ENCODE measurements around the gene TP73.

The TP73 gene

GRCh38 chr1:3774946-3775489, 122.7 kb downstream of the TP73 start:
- Histone ChIP-seq H3K36me3 (ENCODE audit: control insufficient read depth, insufficient read depth, low read length) (no peaks in the 10 kb centered on the region), H3K27me3 (ENCODE audit: control insufficient read depth, insufficient read depth, low read length, poor library complexity, severe bottlenecking) (peaks cover 13% of the 10 kb centered on the region), H3K9me3 (ENCODE audit: control insufficient read depth, low read length) (no peaks in the 10 kb centered on the region), H3K4me1 (ENCODE audit: control insufficient read depth, insufficient read depth, low read length) (peaks cover 36% of the 10 kb centered on the region), H3K4me3 (ENCODE audit: insufficient read depth, low read depth, low read length) (no peak overlapping the region), H3K27ac (ENCODE audit: insufficient read depth, low read depth, low read length, poor library complexity, severe bottlenecking) (no peak overlapping the region)
- WGBS, 2 experiments, result 72 to 73% methylated on average over 17 of the region's 17 CpGs

GRCh38 chr1:3775490-3776230, 123.3 kb downstream of the TP73 start:
- no peak overlapping the region for H3K4me3 ChIP-seq (ENCODE audit: insufficient read depth, low read depth, low read length)
- no peak overlapping the region for H3K27ac ChIP-seq (ENCODE audit: insufficient read depth, low read depth, low read length, poor library complexity, severe bottlenecking)
- H3K36me3 ChIP-seq (ENCODE audit: control insufficient read depth, insufficient read depth, low read length), result peaks cover 3% of the 10 kb centered on the region
- H3K4me1 ChIP-seq (ENCODE audit: control insufficient read depth, insufficient read depth, low read length), result peaks cover 36% of the 10 kb centered on the region
- 56 to 59% methylated on average over 27 of the region's 27 CpGs for WGBS, 2 experiments
- no peaks in the 10 kb centered on the region for H3K9me3 ChIP-seq (ENCODE audit: control insufficient read depth, low read length)
- H3K27me3 ChIP-seq (ENCODE audit: control insufficient read depth, insufficient read depth, low read length, poor library complexity, severe bottlenecking), result peaks cover 13% of the 10 kb centered on the region

- H3K27me3 ChIP-seq (ENCODE audit: control insufficient read depth, insufficient read depth, low read length, poor library complexity, severe bottlenecking), result peaks cover 9% of the 10 kb centered on the region
- H3K36me3 ChIP-seq (ENCODE audit: control insufficient read depth, insufficient read depth, low read length), result peaks cover 10% of the 10 kb centered on the region
- H3K4me1 ChIP-seq (ENCODE audit: control insufficient read depth, insufficient read depth, low read length), result peaks cover 34% of the 10 kb centered on the region
- H3K9me3 ChIP-seq (ENCODE audit: control insufficient read depth, low read length), result no peaks in the 10 kb centered on the region
- 90% methylated on average over 21 of the region's 21 CpGs for WGBS, 2 experiments
- no peak overlapping the region for H3K27ac ChIP-seq (ENCODE audit: insufficient read depth, low read depth, low read length, poor library complexity, severe bottlenecking)
- H3K4me3 ChIP-seq (ENCODE audit: insufficient read depth, low read depth, low read length), result no peak overlapping the region
Measured at GRCh38 chr1:3776231-3776961, 124.1 kb downstream of the TP73 start.

GRCh38 chr1:3777078-3777547, 124.8 kb downstream of the TP73 start:
- H3K36me3 ChIP-seq (ENCODE audit: control insufficient read depth, insufficient read depth, low read length), result peaks cover 15% of the 10 kb centered on the region
- no peak overlapping the region for H3K4me3 ChIP-seq (ENCODE audit: insufficient read depth, low read depth, low read length)
- H3K27ac ChIP-seq (ENCODE audit: insufficient read depth, low read depth, low read length, poor library complexity, severe bottlenecking), result no peak overlapping the region
- H3K27me3 ChIP-seq (ENCODE audit: control insufficient read depth, insufficient read depth, low read length, poor library complexity, severe bottlenecking), result peaks cover 6% of the 10 kb centered on the region
- H3K4me1 ChIP-seq (ENCODE audit: control insufficient read depth, insufficient read depth, low read length), result peaks cover 28% of the 10 kb centered on the region
- 88 to 90% methylated on average over 10 of the region's 10 CpGs for WGBS, 2 experiments
- H3K9me3 ChIP-seq (ENCODE audit: control insufficient read depth, low read length), result no peaks in the 10 kb centered on the region

GRCh38 chr1:3777647-3778589, 125.6 kb downstream of the TP73 start:
- peaks cover 5% of the 10 kb centered on the region for H3K27me3 ChIP-seq (ENCODE audit: control insufficient read depth, insufficient read depth, low read length, poor library complexity, severe bottlenecking)
- no peak overlapping the region for H3K27ac ChIP-seq (ENCODE audit: insufficient read depth, low read depth, low read length, poor library complexity, severe bottlenecking)
- H3K4me1 ChIP-seq (ENCODE audit: control insufficient read depth, insufficient read depth, low read length), result peaks cover 27% of the 10 kb centered on the region
- no peaks in the 10 kb centered on the region for H3K9me3 ChIP-seq (ENCODE audit: control insufficient read depth, low read length)
- H3K4me3 ChIP-seq (ENCODE audit: insufficient read depth, low read depth, low read length), result no peak overlapping the region
- WGBS, 2 experiments, result 94 to 95% methylated on average over 20 of the region's 20 CpGs
- H3K36me3 ChIP-seq (ENCODE audit: control insufficient read depth, insufficient read depth, low read length), result peaks cover 22% of the 10 kb centered on the region

- H3K27me3 ChIP-seq (ENCODE audit: control insufficient read depth, insufficient read depth, low read length, poor library complexity, severe bottlenecking), result no peaks in the 10 kb centered on the region
- peaks cover 29% of the 10 kb centered on the region for H3K36me3 ChIP-seq (ENCODE audit: control insufficient read depth, insufficient read depth, low read length)
- no peak overlapping the region for H3K27ac ChIP-seq (ENCODE audit: insufficient read depth, low read depth, low read length, poor library complexity, severe bottlenecking)
- H3K4me1 ChIP-seq (ENCODE audit: control insufficient read depth, insufficient read depth, low read length), result peaks cover 19% of the 10 kb centered on the region
- H3K4me3 ChIP-seq (ENCODE audit: insufficient read depth, low read depth, low read length), result no peak overlapping the region
- H3K9me3 ChIP-seq (ENCODE audit: control insufficient read depth, low read length), result no peaks in the 10 kb centered on the region
- WGBS, 2 experiments, result 91 to 93% methylated on average over 14 of the region's 14 CpGs
Measured at GRCh38 chr1:3778590-3779264, 126.4 kb downstream of the TP73 start.

- 94 to 95% methylated on average over 23 of the region's 23 CpGs for WGBS, 2 experiments
- no peaks in the 10 kb centered on the region for H3K27me3 ChIP-seq (ENCODE audit: control insufficient read depth, insufficient read depth, low read length, poor library complexity, severe bottlenecking)
- peaks cover 13% of the 10 kb centered on the region for H3K4me1 ChIP-seq (ENCODE audit: control insufficient read depth, insufficient read depth, low read length)
- H3K9me3 ChIP-seq (ENCODE audit: control insufficient read depth, low read length), result no peaks in the 10 kb centered on the region
- no peak overlapping the region for H3K27ac ChIP-seq (ENCODE audit: insufficient read depth, low read depth, low read length, poor library complexity, severe bottlenecking)
- H3K4me3 ChIP-seq (ENCODE audit: insufficient read depth, low read depth, low read length), result no peak overlapping the region
- peaks cover 34% of the 10 kb centered on the region for H3K36me3 ChIP-seq (ENCODE audit: control insufficient read depth, insufficient read depth, low read length)
Measured at GRCh38 chr1:3779265-3779911, 127.1 kb downstream of the TP73 start.

- peaks cover 34% of the 10 kb centered on the region for H3K36me3 ChIP-seq (ENCODE audit: control insufficient read depth, insufficient read depth, low read length)
- WGBS, 2 experiments, result 96% methylated on average over 20 of the region's 20 CpGs
- H3K9me3 ChIP-seq (ENCODE audit: control insufficient read depth, low read length), result no peaks in the 10 kb centered on the region
- H3K27me3 ChIP-seq (ENCODE audit: control insufficient read depth, insufficient read depth, low read length, poor library complexity, severe bottlenecking), result no peaks in the 10 kb centered on the region
- no peak overlapping the region for H3K27ac ChIP-seq (ENCODE audit: insufficient read depth, low read depth, low read length, poor library complexity, severe bottlenecking)
- H3K4me3 ChIP-seq (ENCODE audit: insufficient read depth, low read depth, low read length), result no peak overlapping the region
- H3K4me1 ChIP-seq (ENCODE audit: control insufficient read depth, insufficient read depth, low read length), result peaks cover 11% of the 10 kb centered on the region
Measured at GRCh38 chr1:3779912-3780416, 127.6 kb downstream of the TP73 start.

GRCh38 chr1:3780901-3781300, 128.6 kb downstream of the TP73 start:
- Histone ChIP-seq H3K27me3 (ENCODE audit: control insufficient read depth, insufficient read depth, low read length, poor library complexity, severe bottlenecking) (no peaks in the 10 kb centered on the region), H3K27ac (ENCODE audit: insufficient read depth, low read depth, low read length, poor library complexity, severe bottlenecking) (no peak overlapping the region), H3K9me3 (ENCODE audit: control insufficient read depth, low read length) (no peaks in the 10 kb centered on the region), H3K36me3 (ENCODE audit: control insufficient read depth, insufficient read depth, low read length) (peaks cover 34% of the 10 kb centered on the region), H3K4me3 (ENCODE audit: insufficient read depth, low read depth, low read length) (no peak overlapping the region), H3K4me1 (ENCODE audit: control insufficient read depth, insufficient read depth, low read length) (peaks cover 2% of the 10 kb centered on the region)
- 94 to 97% methylated on average over 21 of the region's 21 CpGs for WGBS, 2 experiments
